Loucy (cell line): Measurements from ENCODE around the gene PDE4A.

Experiments used
- EZH2phosphoT487 ChIP-seq: fragments of 200-600 bp; IDR thresholded peaks from 2 replicates; pipeline ENCODE4 v1.6.1; 2018; ENCODE audit warnings: antibody characterized with exemption, mild to moderate bottlenecking, moderate library complexity, borderline replicate concordance
- TF ChIP-seq, protein P1 (sequence below): fragments of 200-600 bp; sonication (generic); conservative IDR thresholded peaks from 2 replicates; pipeline ENCODE4 v1.5.1; 2014; ENCODE audit warnings: mild to moderate bottlenecking, antibody characterized with exemption, low read length

- TF ChIP-seq, protein P1, sequence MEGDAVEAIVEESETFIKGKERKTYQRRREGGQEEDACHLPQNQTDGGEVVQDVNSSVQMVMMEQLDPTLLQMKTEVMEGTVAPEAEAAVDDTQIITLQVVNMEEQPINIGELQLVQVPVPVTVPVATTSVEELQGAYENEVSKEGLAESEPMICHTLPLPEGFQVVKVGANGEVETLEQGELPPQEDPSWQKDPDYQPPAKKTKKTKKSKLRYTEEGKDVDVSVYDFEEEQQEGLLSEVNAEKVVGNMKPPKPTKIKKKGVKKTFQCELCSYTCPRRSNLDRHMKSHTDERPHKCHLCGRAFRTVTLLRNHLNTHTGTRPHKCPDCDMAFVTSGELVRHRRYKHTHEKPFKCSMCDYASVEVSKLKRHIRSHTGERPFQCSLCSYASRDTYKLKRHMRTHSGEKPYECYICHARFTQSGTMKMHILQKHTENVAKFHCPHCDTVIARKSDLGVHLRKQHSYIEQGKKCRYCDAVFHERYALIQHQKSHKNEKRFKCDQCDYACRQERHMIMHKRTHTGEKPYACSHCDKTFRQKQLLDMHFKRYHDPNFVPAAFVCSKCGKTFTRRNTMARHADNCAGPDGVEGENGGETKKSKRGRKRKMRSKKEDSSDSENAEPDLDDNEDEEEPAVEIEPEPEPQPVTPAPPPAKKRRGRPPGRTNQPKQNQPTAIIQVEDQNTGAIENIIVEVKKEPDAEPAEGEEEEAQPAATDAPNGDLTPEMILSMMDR = no peak
- TF ChIP-seq EZH2phosphoT487 = no peak
Observed at GRCh38 chr19:10500247-10500592, 79.9 kb downstream of the PDE4A start.
